CD1c-positive myeloid dendritic cell (primary cell): ENCODE results near the gene RASSF9.

ENCODE experiments used
- DNase-seq: peaks from one replicate; pipeline ENCODE4 v3.0.0-alpha.2; 2016; ENCODE audit errors: extremely low spot score

The RASSF9 gene

DNA sequence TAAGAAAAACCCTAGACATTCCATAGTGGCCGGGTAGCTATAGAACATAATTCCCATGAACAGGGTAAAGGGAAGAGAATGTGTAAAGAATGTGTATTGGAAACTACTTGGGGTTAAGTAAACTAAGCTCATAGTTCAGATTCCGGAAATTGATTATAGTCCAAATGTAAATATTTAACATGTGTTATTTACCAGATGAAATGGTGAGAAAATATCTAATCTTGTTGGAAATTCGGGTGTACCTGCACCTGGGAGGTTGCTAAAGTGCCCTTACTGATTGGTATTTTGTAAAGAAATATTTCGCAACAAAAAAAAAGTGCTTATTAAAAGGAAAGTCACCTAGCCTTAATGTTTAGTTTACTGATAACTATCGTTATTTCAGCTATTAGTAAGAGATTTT is 14.4 kb downstream of the RASSF9 start:
- DNase-seq: no peak

DNA sequence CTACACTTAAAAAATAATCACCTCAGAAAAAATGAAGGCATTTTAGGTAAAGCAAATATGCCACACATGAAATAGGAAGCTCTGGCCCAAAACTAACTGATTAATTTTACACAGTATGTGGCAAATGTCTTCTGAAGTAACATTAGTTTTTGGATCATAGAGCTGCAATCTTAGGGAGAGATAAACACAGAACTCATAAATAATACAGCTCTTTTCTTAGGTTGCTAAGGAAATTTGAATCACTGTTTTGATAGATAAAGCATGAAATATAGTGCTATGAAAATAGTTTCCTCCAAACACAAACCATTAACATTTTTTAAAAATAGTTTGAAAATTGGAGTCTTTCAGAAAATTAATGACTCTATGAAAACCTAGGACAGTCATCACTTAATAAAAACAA is 15.0 kb downstream of the RASSF9 start:
- no peak for DNase-seq

GRCh38 chr12:85820101-85820500 is 16.1 kb downstream of the RASSF9 start:
- no peak for DNase-seq

DNA sequence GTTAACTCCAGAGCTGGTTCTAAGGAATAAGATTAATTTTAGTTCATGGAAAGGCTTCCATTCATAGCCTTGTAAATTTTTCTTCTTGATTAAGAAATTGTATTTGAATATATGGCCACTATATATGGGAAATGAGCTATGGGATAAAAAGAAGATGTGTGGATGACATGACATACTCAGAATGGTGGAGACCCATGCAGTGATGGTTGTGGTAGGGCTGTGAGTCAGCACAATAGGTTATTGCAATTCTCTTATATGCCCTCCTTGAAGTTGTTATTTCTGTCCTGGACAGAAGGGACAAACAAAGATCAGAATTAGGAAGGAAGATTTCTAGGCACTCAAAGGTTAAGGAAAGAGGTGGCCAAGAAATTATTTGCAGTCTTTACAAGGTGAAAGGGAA is 21.5 kb downstream of the RASSF9 start:
- no peak for DNase-seq

DNA sequence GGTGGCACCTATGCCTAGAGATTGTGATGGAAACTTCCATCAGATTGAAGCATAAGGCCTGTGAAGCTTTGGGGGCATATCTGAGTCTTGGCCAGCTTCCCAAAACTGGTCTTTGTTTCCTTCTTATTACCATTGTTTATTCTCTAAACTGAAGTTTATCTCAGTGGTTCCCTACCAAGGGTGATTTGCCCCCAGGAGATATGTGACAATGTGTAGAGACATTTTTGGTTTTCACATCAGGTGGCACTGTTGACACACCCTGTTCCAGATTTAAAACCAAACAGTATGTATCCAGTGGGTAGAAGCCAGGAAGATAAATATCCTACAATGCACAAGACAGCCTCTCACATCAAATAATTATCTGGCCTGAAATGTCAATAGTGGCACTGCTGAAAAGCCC is 22.1 kb downstream of the RASSF9 start:
- no peak for DNase-seq

GRCh38 chr12:85809500-85809899 is 26.7 kb downstream of the RASSF9 start:
- no peak for DNase-seq

GRCh38 chr12:85807730-85808129 is 28.5 kb downstream of the RASSF9 start:
- DNase-seq: no peak

GRCh38 chr12:85805654-85806053 is 30.6 kb downstream of the RASSF9 start:
- DNase-seq: peak; percentile 59

- no peak for DNase-seq
Measured at GRCh38 chr12:85804663-85805062, 31.5 kb downstream of the RASSF9 start.

- DNase-seq: no peak
Measured at GRCh38 chr12:85803923-85804322, 32.3 kb downstream of the RASSF9 start.

DNA sequence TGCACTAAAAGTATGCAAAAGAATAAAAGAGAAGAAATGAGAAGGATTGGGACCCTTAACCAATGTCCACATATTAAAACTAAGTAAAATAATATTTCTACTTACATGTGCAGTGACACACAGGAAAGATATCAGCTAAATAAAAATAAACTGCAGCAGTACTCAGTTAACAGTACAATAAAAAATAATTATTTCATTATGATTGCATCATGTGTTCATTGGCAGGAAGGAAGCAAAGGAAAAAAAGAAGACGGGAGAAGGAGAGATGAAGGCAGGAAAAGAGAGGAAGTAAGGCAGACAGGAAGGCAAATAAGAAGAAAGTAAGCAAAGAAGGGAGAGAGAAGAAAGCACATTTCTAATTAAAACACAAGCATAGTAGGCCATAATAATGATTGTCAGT is 33.0 kb downstream of the RASSF9 start:
- DNase-seq: no peak

- no peak for DNase-seq
Measured at GRCh38 chr12:85798122-85798521, 38.1 kb downstream of the RASSF9 start.

GRCh38 chr12:85796001-85796400 is 40.2 kb downstream of the RASSF9 start:
- DNase-seq: no peak

DNA sequence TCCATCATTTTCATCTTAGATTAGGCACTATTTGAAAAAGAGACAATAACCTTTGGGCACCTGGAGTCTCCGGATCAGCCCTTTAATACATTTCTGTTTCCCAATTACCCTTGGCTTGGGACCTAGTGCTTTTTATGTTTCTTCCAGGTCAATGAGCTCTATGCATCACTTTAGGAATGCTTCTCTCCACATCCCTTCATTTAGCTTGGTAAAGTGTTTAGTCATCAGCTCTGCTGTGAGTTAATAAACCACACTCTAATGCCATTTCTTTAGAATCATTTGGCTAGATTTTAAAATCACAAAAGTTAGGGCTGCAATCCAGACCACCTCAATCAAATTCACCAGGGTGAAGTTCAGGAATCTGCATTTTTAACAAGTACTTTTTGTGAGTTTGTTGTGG is 41.7 kb downstream of the RASSF9 start:
- DNase-seq: no peak

- no peak for DNase-seq
Measured at GRCh38 chr12:85784096-85784720, 52.0 kb downstream of the RASSF9 start.

DNA sequence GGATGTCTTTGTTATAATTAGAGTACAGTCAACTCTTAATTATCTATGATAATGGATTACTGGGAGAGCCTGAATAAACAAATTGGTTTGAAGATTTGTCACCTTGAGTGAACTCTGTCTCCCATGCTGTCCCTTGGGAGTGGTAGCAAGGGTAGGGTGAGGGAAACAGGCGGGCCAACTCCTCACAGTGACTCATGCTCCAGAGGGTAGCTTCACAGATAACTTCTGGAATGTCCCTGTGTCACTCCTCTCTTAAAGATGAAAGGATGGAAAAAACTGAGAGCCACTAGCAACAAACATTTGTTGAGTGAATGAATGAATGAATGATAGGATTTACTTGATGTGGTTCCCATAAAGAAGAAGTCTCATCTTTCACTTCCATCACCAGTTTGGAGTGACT is 53.5 kb downstream of the RASSF9 start:
- no peak for DNase-seq

GRCh38 chr12:85781766-85782165 is 54.4 kb downstream of the RASSF9 start:
- DNase-seq: no peak

DNA sequence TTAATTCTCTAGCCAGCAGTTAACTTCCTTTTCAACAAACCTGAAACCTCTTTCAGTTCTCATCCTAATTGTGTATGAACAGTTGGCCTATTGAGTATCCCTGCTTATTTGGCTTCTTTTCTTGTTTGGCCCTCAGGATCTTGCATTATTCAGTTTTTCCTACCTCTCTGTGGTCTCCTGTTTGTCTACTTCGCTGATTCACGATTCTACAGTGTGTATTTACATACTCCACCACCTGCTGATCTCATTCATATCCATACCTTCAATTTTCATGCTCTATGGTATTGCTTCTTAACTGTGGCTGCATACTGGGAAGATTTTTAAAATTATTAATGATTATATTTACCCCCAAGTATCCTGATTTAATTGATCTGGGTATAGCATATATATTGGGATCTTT is 56.4 kb downstream of the RASSF9 start:
- DNase-seq: no peak

DNA sequence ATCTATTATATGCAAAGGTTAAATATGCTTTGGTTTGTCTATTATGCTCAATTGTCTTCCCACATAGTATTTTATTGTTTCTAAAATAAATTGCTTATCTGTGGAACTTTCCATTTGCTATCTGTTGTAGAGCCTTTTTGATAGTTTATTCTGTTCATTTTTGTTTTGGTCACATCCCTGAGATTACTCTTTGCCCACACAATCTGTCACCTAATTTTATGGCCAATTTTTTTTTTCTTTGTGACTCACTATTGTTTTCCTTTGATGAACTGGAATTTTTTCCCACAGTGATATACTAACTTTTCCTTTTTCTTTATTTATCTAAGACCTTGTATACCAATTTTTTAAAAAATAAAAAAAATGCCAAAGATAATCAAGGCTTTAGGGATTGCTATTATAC is 61.1 kb downstream of the RASSF9 start:
- no peak for DNase-seq

- no peak for DNase-seq
Measured at GRCh38 chr12:85765453-85765869, 70.7 kb downstream of the RASSF9 start.

DNA sequence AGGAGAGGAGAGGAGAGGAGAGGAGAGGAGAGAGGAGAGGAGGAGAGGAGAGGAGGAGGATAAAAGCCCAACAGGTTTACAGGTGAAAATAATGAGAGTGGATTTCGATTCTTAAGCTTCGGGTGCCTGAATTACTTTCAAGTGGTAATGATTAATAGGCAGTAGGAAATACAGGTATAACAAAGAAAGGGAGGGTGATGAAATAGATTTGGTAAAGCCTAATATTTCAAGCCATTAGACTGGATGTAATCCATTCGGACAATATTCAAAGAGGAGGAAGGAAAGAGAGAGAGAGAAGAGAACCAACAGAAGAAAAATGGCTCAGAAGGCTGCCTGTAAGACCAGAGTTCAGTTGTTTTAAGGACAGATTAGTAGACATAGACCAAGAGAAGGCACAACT is 76.6 kb downstream of the RASSF9 start:
- no peak for DNase-seq

- no peak for DNase-seq
Measured at GRCh38 chr12:85759091-85759490, 77.1 kb downstream of the RASSF9 start.

DNA sequence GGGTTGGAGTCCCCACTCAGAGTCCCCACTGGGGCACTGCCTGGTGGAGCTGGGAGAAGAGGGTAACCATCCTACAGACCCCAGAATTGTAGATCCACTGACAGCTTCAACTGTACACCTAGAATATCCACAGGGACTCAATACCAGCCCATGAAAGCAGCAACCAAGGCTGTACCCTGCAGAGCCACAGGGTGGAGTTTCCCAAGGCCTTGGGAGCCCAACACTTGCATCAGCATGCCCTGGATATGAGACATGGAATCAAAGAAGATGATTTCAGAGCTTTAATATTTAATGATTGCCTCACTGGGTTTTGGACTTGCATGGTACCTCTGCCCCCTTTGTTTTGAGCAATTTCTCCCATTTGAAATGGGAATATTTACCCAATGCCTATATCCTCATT is 80.4 kb downstream of the RASSF9 start:
- DNase-seq: no peak
